Measurements from ENCODE around the gene IKZF2. TPM values are rescaled to one million over a fixed set of nuclear protein-coding genes. Genes with fewer than 3 reads are reported as not detected.

Gene IKZF2
- total RNA-seq, 4 donors from 2014 or later: 2.6 to 14.5 (median 4.2) TPM

GRCh38 chr2:213068676-213069359 lies 82.6 kb downstream of the IKZF2 start:
- Histone ChIP-seq H3K4me1 (no peaks in the 10 kb centered on the region), H3K27ac (no peak overlapping the region), H3K27me3 (no peaks in the 10 kb centered on the region), H3K9me3 (no peaks in the 10 kb centered on the region), H3K4me3 (no peak overlapping the region), H3K36me3 (no peaks in the 10 kb centered on the region)
- no peak for DNase-seq
- no peak for TF ChIP-seq CTCF (IDR thresholded peaks at IDR 0.05)
- no peak for TF ChIP-seq POLR2A (IDR thresholded peaks at IDR 0.05)
- intact Hi-C loops (cut with DNase I; ENCODE audit: low total_unique reads): no loop called here

- no peaks in the 10 kb centered on the region for H3K27me3 ChIP-seq
- H3K27ac ChIP-seq: no peak overlapping the region
- H3K4me1 ChIP-seq: no peaks in the 10 kb centered on the region
- no peaks in the 10 kb centered on the region for H3K36me3 ChIP-seq
- no peak for TF ChIP-seq POLR2A (IDR thresholded peaks at IDR 0.05)
- no peak for TF ChIP-seq CTCF (IDR thresholded peaks at IDR 0.05)
- no peaks in the 10 kb centered on the region for H3K9me3 ChIP-seq
- no peak for DNase-seq
- no peak overlapping the region for H3K4me3 ChIP-seq
- intact Hi-C loops (cut with DNase I; ENCODE audit: low total_unique reads): no loop called here
Measured at GRCh38 chr2:213067888-213068287, 83.5 kb downstream of the IKZF2 start.

GRCh38 chr2:213066443-213066743 lies 85.0 kb downstream of the IKZF2 start:
- Histone ChIP-seq H3K9me3 (no peaks in the 10 kb centered on the region), H3K4me3 (no peak overlapping the region), H3K27me3 (no peaks in the 10 kb centered on the region), H3K4me1 (no peaks in the 10 kb centered on the region), H3K36me3 (no peaks in the 10 kb centered on the region), H3K27ac (no peak overlapping the region)
- intact Hi-C loops (cut with DNase I; ENCODE audit: low total_unique reads): no loop called here
- TF ChIP-seq CTCF (IDR thresholded peaks at IDR 0.05) (no peak), POLR2A (IDR thresholded peaks at IDR 0.05) (no peak)
- DNase-seq: no peak

- Histone ChIP-seq H3K4me1 (no peaks in the 10 kb centered on the region), H3K27me3 (no peaks in the 10 kb centered on the region), H3K27ac (no peak overlapping the region), H3K9me3 (no peaks in the 10 kb centered on the region), H3K36me3 (no peaks in the 10 kb centered on the region), H3K4me3 (no peak overlapping the region)
- DNase-seq: no peak
- TF ChIP-seq POLR2A (IDR thresholded peaks at IDR 0.05) (no peak), CTCF (IDR thresholded peaks at IDR 0.05) (no peak)
- intact Hi-C loops (cut with DNase I; ENCODE audit: low total_unique reads): no loop called here
Measured at GRCh38 chr2:213065583-213066442, 85.6 kb downstream of the IKZF2 start.

GRCh38 chr2:213064099-213064498 lies 87.3 kb downstream of the IKZF2 start:
- Histone ChIP-seq H3K27me3 (no peaks in the 10 kb centered on the region), H3K27ac (no peak overlapping the region), H3K9me3 (no peaks in the 10 kb centered on the region), H3K36me3 (no peaks in the 10 kb centered on the region), H3K4me1 (no peaks in the 10 kb centered on the region), H3K4me3 (no peak overlapping the region)
- DNase-seq: no peak
- intact Hi-C loops (cut with DNase I; ENCODE audit: low total_unique reads): no loop called here
- TF ChIP-seq CTCF (IDR thresholded peaks at IDR 0.05) (no peak), POLR2A (IDR thresholded peaks at IDR 0.05) (no peak)

All from uterus (tissue), 4 donors.